Stimulated activated CD4-positive, alpha-beta T cell treated with anti-CD3 and anti-CD28 coated beads, Interleukin-15, amount 100 ng/mL, for 48 hours (primary cell): ENCODE data around the gene ZBTB21.
"Not testable (repeated sequence)": the region's sequence is repeated elsewhere in the genome, so short reads cannot be mapped to it uniquely, and the experiment has no call there.

Experiments used
- DNase-seq, 2 donors: peaks; one replicate each; pipeline ENCODE4 v3.0.0-alpha.2; 2020; ENCODE audit warnings: low read depth in 2 of 2

Gene ZBTB21

GRCh38 chr21:42019101-42019605 is 9.0 kb upstream of the ZBTB21 start:
- no peak for DNase-seq

- DNase-seq = no peak
These were observed 6.9 kb upstream of the ZBTB21 start for GRCh38 chr21:42017022-42017421.

- no peak for DNase-seq
These were observed 6.3 kb upstream of the ZBTB21 start for GRCh38 chr21:42016364-42016985.

- no peak for DNase-seq
These were observed 3.8 kb upstream of the ZBTB21 start for GRCh38 chr21:42013931-42014330.

GRCh38 chr21:42013376-42013775 is 3.2 kb upstream of the ZBTB21 start:
- no peak for DNase-seq

- DNase-seq = no peak
These were observed 2.7 kb upstream of the ZBTB21 start for GRCh38 chr21:42012763-42013329.

- no peak for DNase-seq
These were observed 2.2 kb upstream of the ZBTB21 start for GRCh38 chr21:42012344-42012743.

- DNase-seq = peak in 1 of 2 donors; percentile 4
These were observed 641 bp upstream of the ZBTB21 start for GRCh38 chr21:42010507-42011495.

GRCh38 chr21:42009018-42009830 is 936 bp downstream of the ZBTB21 start:
- peak; percentile 20 to 25 for DNase-seq

GRCh38 chr21:42007356-42007940 is 2.7 kb downstream of the ZBTB21 start:
- no peak for DNase-seq

GRCh38 chr21:42006765-42007164 is 3.4 kb downstream of the ZBTB21 start:
- no peak for DNase-seq

- DNase-seq = no peak
These were observed 5.6 kb downstream of the ZBTB21 start for GRCh38 chr21:42004406-42005199.

GRCh38 chr21:42003051-42003461 is 7.1 kb downstream of the ZBTB21 start:
- DNase-seq = no peak

GRCh38 chr21:42002421-42002958 is 7.7 kb downstream of the ZBTB21 start:
- peak; percentile 74 to 80 for DNase-seq

- DNase-seq = no peak
These were observed 8.4 kb downstream of the ZBTB21 start for GRCh38 chr21:42001781-42002180.

- no peak for DNase-seq
These were observed 9.3 kb downstream of the ZBTB21 start for GRCh38 chr21:42000908-42001307.

GRCh38 chr21:41997657-41998056 is 12.5 kb downstream of the ZBTB21 start:
- no peak for DNase-seq

GRCh38 chr21:41995577-41995976 is 14.6 kb downstream of the ZBTB21 start:
- DNase-seq = no peak

- DNase-seq = not testable (repeated sequence)
These were observed 15.5 kb downstream of the ZBTB21 start for GRCh38 chr21:41994613-41995012.

GRCh38 chr21:41993744-41994143 is 16.4 kb downstream of the ZBTB21 start:
- no peak for DNase-seq
